IPS-15b (cell line): ENCODE data around the gene AUTS2.

Source experiments
- H3K27me3 ChIP-seq: one replicate; pipeline ENCODE4 v1.6.1; 2013; ENCODE audit warnings: low read length; ENCODE audit not compliant: control insufficient read depth, insufficient read depth
- H3K36me3 ChIP-seq: one replicate; pipeline ENCODE4 v1.6.1; 2013; ENCODE audit warnings: low read length; ENCODE audit not compliant: control insufficient read depth, insufficient read depth
- H3K4me1 ChIP-seq: one replicate; pipeline ENCODE4 v1.6.1; 2013; ENCODE audit warnings: mild to moderate bottlenecking, low read length; ENCODE audit not compliant: control insufficient read depth, insufficient read depth
- H3K4me3 ChIP-seq: one replicate; pipeline ENCODE4 v1.5.1; 2013; ENCODE audit warnings: low read depth, low read length
- H3K9ac ChIP-seq: one replicate; pipeline ENCODE4 v1.6.1; 2013; ENCODE audit warnings: low read depth, mild to moderate bottlenecking, low read length
- H3K9me3 ChIP-seq: one replicate; pipeline ENCODE4 v1.6.1; 2013; ENCODE audit warnings: mild to moderate bottlenecking, low read length; ENCODE audit not compliant: control insufficient read depth, insufficient read depth

AUTS2 gene

DNA sequence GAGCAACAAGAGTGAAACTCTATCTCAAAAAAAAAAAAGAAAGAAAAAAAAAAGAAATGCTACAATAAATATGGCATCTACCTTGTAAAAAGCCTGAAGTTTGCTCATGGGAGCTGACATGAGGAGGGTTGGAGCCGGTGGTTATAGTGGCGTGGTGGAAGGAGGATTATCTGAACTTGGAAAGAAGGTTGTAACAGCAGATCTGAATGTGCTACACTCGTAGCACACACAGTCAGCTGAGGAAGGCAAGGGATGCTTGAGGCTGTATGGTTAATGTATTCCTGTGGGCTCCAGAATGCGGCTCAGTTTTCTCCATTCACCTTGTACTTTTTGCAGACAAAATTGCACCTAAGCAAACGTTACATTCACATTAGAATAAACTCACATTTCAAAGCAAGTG is 1143.4 kb downstream of the AUTS2 start:
- Histone ChIP-seq H3K4me1 (peaks cover 23% of the 10 kb centered on the region), H3K4me3 (no peak overlapping the region), H3K9me3 (no peaks in the 10 kb centered on the region), H3K27me3 (no peaks in the 10 kb centered on the region), H3K9ac (no peak overlapping the region), H3K36me3 (no peaks in the 10 kb centered on the region)

GRCh38 chr7:70743531-70744325 is 1145.5 kb downstream of the AUTS2 start:
- H3K4me3 ChIP-seq = no peak overlapping the region
- no peaks in the 10 kb centered on the region for H3K36me3 ChIP-seq
- peaks cover 11% of the 10 kb centered on the region for H3K4me1 ChIP-seq
- no peak overlapping the region for H3K9ac ChIP-seq
- H3K27me3 ChIP-seq = no peaks in the 10 kb centered on the region
- no peaks in the 10 kb centered on the region for H3K9me3 ChIP-seq

DNA sequence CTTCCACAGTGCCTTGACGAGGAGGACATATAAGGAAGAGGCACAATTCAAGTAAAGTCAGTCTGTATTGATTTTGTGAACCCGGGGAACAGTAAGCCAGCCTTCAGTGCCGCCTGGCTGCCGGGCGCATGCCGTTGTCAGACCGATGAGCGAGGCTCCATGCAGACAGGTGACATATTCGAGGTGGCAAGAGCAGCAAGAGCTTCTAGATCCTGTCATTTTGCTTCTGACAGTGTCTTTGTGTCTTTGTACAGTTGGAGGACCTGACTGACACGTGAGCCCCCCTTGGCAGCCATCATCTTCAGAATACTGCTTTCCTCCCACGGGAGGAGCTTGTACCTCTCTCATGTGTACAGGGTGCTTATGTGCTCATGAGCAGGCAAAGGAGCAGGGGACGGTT is 1146.2 kb downstream of the AUTS2 start:
- H3K9ac ChIP-seq = no peak overlapping the region
- H3K9me3 ChIP-seq = no peaks in the 10 kb centered on the region
- peaks cover 13% of the 10 kb centered on the region for H3K4me1 ChIP-seq
- H3K36me3 ChIP-seq = no peaks in the 10 kb centered on the region
- H3K27me3 ChIP-seq = no peaks in the 10 kb centered on the region
- H3K4me3 ChIP-seq = no peak overlapping the region

GRCh38 chr7:70749831-70750230 is 1151.6 kb downstream of the AUTS2 start:
- H3K36me3 ChIP-seq = no peaks in the 10 kb centered on the region
- no peak overlapping the region for H3K9ac ChIP-seq
- peaks cover 17% of the 10 kb centered on the region for H3K4me1 ChIP-seq
- no peaks in the 10 kb centered on the region for H3K9me3 ChIP-seq
- H3K27me3 ChIP-seq = no peaks in the 10 kb centered on the region
- H3K4me3 ChIP-seq = no peak overlapping the region

DNA sequence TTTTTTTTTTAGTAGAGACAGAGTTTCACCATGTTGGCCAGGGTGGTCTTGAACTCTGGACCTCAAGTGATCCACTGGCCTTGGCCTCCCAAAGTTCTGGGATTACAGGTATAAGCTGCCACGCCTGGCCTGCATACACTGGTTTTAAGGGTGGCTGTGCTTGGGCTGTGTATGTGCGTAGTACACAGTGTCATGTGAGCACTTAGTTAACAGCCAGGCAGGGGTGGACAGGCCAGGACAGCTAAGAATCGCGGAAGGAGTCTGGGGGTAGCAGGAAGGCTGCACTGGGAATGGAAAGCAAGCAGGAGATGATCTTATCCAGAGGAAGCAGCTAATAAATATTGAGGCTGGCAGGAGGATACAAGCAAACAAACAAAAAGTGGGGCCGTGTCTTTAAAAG is 1153.6 kb downstream of the AUTS2 start:
- H3K9ac ChIP-seq = peak overlapping the region; percentile 29
- no peak overlapping the region for H3K4me3 ChIP-seq
- H3K36me3 ChIP-seq = no peaks in the 10 kb centered on the region
- peaks cover 24% of the 10 kb centered on the region for H3K4me1 ChIP-seq
- H3K9me3 ChIP-seq = no peaks in the 10 kb centered on the region
- H3K27me3 ChIP-seq = no peaks in the 10 kb centered on the region

DNA sequence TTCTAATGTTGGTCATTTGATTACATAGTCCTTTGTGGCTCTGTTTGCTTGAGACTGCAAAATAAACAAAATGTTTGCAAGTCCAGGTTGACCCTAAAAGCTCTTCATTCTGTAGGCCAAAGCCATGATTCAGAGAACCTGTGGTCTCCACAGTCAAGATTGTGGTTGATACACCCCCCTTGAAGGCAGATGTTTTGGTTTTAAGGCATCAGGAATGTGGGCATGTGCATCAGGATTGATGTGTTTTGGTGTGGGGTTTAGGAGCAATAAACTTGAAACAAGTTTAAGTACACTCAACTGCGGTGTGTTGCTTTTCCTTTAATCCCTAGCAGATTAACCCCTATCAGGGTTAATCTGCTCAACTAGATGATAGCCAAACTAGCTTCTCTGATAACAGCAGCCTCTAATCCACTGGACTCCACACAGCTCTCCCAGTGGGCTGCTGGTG is 1154.5 kb downstream of the AUTS2 start:
- no peaks in the 10 kb centered on the region for H3K27me3 ChIP-seq
- no peaks in the 10 kb centered on the region for H3K36me3 ChIP-seq
- H3K9me3 ChIP-seq = no peaks in the 10 kb centered on the region
- no peak overlapping the region for H3K9ac ChIP-seq
- peaks cover 28% of the 10 kb centered on the region for H3K4me1 ChIP-seq
- H3K4me3 ChIP-seq = no peak overlapping the region

DNA sequence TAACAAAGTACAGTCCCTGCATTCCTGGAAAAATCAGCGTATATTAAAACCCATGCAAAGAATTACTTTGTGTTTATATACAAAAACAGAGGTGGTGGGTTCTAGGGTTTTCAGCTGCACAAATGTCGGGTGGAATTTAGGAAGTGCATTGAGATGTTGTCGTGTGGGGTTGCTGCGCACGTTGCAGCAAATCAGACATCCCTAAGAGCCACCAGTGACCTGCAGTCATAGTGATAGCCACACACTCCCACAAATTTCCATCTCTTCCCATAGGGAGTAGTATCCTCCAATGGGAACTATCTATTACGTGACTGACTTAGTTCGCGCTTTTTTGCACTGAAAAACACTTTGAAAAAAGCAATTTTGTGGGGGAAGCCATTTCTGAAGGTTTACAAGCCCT is 1158.5 kb downstream of the AUTS2 start:
- Histone ChIP-seq H3K36me3 (no peaks in the 10 kb centered on the region), H3K9me3 (no peaks in the 10 kb centered on the region), H3K9ac (no peak overlapping the region), H3K27me3 (no peaks in the 10 kb centered on the region), H3K4me3 (no peak overlapping the region), H3K4me1 (peaks cover 30% of the 10 kb centered on the region)

- Histone ChIP-seq H3K9ac (no peak overlapping the region), H3K4me3 (no peak overlapping the region), H3K27me3 (no peaks in the 10 kb centered on the region), H3K4me1 (peaks cover 18% of the 10 kb centered on the region), H3K36me3 (peaks cover 3% of the 10 kb centered on the region), H3K9me3 (no peaks in the 10 kb centered on the region)
These were observed 1160.4 kb downstream of the AUTS2 start for GRCh38 chr7:70758646-70759045.

DNA sequence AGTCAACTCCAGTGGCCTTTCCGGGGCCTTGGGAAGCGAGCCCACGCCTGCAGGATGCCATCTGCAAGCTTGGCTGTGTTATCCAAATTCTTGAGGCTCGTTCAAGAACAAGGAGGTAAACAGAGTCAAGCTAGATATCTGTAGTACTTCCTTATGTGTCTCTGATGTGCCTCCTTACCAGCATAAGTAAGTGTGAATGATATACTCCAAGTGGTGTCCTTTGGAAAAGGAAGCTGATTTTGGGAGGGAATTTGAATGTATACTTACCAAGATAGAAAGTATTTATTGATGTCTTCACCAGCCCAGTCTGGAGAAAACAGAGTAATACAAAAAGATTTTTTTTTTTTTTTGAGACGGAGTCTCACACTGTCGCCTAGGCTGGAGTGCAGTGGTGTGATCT is 1161.4 kb downstream of the AUTS2 start:
- Histone ChIP-seq H3K36me3 (peaks cover 3% of the 10 kb centered on the region), H3K4me3 (no peak overlapping the region), H3K4me1 (peaks cover 18% of the 10 kb centered on the region), H3K9ac (no peak overlapping the region), H3K9me3 (no peaks in the 10 kb centered on the region), H3K27me3 (no peaks in the 10 kb centered on the region)

DNA sequence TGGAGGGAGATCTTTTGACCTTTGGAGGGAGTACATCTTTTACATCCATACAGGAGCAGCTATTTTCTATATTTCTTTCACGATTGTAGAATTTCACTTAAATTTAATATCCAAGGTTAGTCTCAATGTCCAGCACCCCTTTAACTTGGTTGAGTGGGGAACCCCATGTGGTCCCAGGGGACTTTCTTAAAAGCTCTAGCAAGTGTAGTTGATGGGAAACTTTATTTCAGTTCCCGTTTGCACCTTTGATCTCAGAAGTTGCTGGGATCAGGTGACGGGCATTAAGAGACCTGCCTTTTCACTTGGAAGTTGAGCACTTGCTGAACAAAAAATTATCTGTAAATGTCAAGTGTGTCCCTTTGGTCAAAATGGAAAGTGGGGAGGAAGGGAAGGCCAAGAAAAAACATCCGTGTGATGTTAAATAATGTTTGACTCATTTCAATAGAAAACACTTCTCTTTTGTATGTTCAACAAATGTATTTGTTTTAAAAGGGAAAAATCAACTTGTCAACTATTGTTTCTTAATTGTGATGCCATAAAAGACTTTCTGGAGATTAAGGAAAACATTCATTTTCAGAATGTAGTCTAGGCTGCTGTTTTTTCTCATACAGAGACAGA is 1163.5 kb downstream of the AUTS2 start:
- Histone ChIP-seq H3K9me3 (no peaks in the 10 kb centered on the region), H3K4me3 (no peak overlapping the region), H3K9ac (no peak overlapping the region), H3K4me1 (peaks cover 12% of the 10 kb centered on the region), H3K36me3 (peaks cover 22% of the 10 kb centered on the region), H3K27me3 (no peaks in the 10 kb centered on the region)

DNA sequence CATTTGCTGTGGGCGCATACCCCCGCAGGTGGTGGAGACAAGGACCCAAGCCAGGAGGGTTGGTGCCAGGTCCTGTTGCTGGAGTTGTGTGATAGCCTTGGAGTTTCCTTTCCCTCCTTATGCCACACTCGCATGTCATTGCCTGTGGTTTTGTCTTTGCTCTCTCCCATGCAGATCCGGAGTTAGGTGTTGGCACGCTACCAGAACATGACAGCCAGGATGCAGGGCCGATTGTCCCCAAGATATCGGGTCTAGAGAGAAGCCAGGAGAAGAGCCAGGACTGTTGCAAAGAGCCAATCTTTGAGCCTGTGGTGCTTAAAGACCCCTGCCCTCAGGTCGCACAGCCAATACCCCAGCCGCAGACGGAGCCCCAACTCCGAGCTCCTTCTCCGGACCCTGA is 1164.4 kb downstream of the AUTS2 start:
- Histone ChIP-seq H3K9ac (no peak overlapping the region), H3K4me1 (peaks cover 7% of the 10 kb centered on the region), H3K9me3 (no peaks in the 10 kb centered on the region), H3K4me3 (no peak overlapping the region), H3K27me3 (no peaks in the 10 kb centered on the region), H3K36me3 (peaks cover 22% of the 10 kb centered on the region)
